ENCODE results near the gene CEP104. TPM values are rescaled to one million over a fixed set of nuclear protein-coding genes. Genes with fewer than 3 reads are reported as not detected.

Gene CEP104
- total and polyA plus RNA-seq, 8 donors, result 32.5 to 49.5 (median 35.3) TPM

DNA sequence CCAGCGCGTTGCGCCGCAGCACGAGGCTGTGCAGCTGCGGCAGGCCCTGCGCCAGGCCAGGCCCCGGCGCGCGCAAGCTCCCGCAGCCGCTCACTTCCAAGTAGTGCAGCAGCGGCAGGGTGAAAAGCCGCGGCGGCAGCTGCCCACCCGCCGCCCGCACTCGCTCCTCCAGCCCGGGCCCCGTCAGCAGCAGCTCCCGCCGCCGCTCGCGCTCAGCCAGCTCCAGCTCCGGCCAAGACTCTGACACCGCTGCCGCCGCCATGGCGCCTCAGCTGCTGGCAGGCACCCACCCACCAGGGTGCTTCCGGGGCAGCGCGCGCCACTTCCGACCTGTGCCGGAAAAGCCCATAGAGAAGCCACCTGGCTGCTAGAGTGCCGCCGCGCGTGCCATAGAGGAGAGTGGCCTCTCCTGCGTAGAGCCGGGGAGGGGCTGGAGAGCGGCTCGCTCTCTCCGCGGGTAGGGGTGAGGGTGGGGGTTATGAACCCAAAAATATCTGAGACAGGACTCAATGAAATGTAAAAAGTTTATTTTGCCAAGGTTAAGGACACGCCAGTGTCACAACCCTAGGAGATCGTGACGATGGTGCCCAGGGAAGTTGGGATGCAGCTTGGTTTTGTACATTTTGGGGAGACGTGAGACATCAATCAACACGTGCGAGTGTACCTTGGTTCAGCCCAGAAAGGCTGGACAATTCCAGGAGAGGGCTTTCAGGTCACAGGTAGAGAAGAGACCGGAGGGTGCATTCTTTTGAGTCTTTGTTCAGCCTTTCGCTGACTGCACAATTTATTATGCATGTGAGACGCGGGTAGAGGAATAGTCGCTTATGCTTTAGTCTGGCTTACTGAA lies 60.6 kb downstream of the CEP104 start, which contains the start of gene LRRC47:
Gene LRRC47, minus strand, starts transcription at position 284 of the 847 bp plus-strand sequence. Its CDS starts 22 bp downstream, at position 262.
- ATAC-seq (peak; percentile 100), DNase-seq (peak; percentile 88 to 100 (median 94))
- Histone ChIP-seq H3K27ac (peak within 1 kb of the TSS; percentile 31 to 73), H3K4me3 (peak within 1 kb of the TSS; percentile 90 to 97), H3K36me3 (no peaks in the 10 kb centered on the region), H3K27me3 (peaks cover 0 to 11% of the 10 kb centered on the region in 2 donors), H3K4me1 (peaks cover 23 to 39% of the 10 kb centered on the region in 2 donors), H3K9me3 (no peaks in the 10 kb centered on the region)
- intact Hi-C loops (cut with DNase I), result no loop called here
- TF ChIP-seq, protein P1, sequence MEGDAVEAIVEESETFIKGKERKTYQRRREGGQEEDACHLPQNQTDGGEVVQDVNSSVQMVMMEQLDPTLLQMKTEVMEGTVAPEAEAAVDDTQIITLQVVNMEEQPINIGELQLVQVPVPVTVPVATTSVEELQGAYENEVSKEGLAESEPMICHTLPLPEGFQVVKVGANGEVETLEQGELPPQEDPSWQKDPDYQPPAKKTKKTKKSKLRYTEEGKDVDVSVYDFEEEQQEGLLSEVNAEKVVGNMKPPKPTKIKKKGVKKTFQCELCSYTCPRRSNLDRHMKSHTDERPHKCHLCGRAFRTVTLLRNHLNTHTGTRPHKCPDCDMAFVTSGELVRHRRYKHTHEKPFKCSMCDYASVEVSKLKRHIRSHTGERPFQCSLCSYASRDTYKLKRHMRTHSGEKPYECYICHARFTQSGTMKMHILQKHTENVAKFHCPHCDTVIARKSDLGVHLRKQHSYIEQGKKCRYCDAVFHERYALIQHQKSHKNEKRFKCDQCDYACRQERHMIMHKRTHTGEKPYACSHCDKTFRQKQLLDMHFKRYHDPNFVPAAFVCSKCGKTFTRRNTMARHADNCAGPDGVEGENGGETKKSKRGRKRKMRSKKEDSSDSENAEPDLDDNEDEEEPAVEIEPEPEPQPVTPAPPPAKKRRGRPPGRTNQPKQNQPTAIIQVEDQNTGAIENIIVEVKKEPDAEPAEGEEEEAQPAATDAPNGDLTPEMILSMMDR (IDR thresholded peaks at IDR 0.05), result peak in 1 of 2 donors; percentile 14

DNA sequence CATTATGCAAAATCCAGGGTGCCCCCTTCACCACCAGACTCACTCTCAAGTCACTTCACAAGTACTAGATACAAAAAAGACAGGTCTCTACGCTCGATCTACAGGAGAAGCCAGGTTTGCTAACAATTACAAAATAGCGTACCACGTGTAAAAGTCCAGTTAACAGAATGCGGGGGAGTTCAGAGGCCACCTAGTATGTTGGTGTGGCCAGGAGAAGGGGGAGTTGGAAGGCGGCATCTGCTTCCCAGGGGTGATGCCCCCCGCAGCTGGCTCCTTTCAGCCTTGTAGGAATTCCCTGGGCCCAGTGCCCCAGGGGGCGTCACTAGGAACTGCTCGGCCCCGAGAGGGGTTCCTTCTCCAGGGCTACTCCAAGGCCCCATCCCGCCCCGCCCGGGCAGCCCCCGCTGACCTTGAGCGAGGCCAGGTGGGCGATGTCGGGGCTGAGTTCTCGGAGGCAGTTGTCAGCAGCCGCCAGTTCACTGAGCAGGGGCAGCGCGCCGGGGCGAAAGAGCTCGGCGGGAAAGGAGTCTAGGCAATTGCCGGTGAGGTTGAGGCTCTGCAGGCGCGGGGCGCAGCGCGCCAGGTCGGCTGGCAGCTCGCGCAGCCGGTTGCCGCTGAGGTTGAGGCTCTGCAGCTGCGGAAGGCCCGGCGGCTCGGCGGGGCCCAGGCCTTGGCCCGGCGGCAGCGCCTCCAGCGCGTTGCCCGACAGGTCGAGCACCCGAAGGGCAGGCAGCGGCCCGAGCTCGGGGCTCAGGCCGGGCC lies 61.4 kb downstream of the CEP104 start:
- peaks cover 0 to 10% of the 10 kb centered on the region in 2 donors for H3K27me3 ChIP-seq
- TF ChIP-seq, protein P1 (IDR thresholded peaks at IDR 0.05), result no peak
- no peaks in the 10 kb centered on the region for H3K9me3 ChIP-seq
- intact Hi-C loops (cut with DNase I), result no loop called here
- H3K4me3 ChIP-seq, result peak overlapping the region; percentile 90 to 97
- peak in 1 of 4 donors; percentile 76 for DNase-seq
- ATAC-seq, result no peak
- peaks cover 23 to 39% of the 10 kb centered on the region in 2 donors for H3K4me1 ChIP-seq
- H3K27ac ChIP-seq, result peak overlapping the region in 1 of 2 donors; percentile 73
- H3K36me3 ChIP-seq, result no peaks in the 10 kb centered on the region

DNA sequence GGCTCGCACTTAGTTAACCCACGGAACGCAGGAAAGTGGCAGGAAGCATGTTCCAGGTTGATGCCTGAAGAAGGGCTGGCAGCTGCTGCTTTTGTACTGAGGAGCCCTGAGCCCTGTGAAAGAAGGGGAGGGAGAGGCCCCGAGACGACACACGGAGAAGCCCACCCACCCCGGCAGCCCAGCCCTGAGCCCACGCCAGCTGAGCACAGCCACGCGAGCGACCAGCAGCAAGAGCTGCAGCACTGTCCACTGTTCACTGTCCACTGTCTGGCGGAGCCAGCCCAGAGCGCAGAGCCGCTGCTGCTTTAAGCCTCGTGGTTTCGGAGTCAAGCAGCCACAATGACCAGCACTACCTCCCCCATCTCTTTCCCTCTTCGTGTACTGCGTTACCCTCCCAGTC lies 66.1 kb downstream of the CEP104 start:
- H3K27me3 ChIP-seq, result no peaks in the 10 kb centered on the region
- H3K36me3 ChIP-seq, result peaks cover 0 to 37% of the 10 kb centered on the region in 2 donors
- H3K27ac ChIP-seq, result no peak overlapping the region
- ATAC-seq (no peak), DNase-seq (peak in 1 of 4 donors; percentile 57)
- H3K4me1 ChIP-seq, result peaks cover 23 to 41% of the 10 kb centered on the region in 2 donors
- no peaks in the 10 kb centered on the region for H3K9me3 ChIP-seq
- TF ChIP-seq, protein P1 (IDR thresholded peaks at IDR 0.05), result no peak
- intact Hi-C loops (cut with DNase I), result no loop called here
- no peak overlapping the region for H3K4me3 ChIP-seq

DNA sequence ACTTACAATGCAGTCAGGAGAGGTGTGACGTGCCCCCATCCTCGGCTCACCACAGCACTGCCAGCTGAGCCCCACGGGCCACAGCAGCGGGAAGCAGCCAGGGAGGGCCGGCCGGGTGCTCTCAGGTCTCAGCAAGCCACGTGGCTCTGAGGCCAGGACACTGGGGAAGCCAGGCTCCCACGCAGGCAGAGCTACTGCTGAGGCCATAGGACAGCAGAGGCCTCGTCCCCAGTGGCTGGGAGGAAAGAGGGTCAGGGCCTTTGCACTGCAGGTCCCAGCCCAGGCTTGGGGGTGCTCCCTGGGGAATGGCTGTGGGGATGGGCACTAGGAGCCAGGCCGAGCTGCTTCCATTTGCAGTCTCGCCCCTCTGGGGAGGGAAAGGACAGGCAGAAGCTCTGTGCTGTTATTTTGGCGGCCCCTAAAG lies 66.5 kb downstream of the CEP104 start:
- peaks cover 0 to 41% of the 10 kb centered on the region in 2 donors for H3K36me3 ChIP-seq
- intact Hi-C loops (cut with DNase I), result no loop called here
- no peaks in the 10 kb centered on the region for H3K27me3 ChIP-seq
- no peaks in the 10 kb centered on the region for H3K9me3 ChIP-seq
- no peak overlapping the region for H3K27ac ChIP-seq
- TF ChIP-seq, protein P1 (IDR thresholded peaks at IDR 0.05), result no peak
- ATAC-seq, result no peak
- H3K4me3 ChIP-seq, result no peak overlapping the region
- H3K4me1 ChIP-seq, result peaks cover 22 to 37% of the 10 kb centered on the region in 2 donors
- DNase-seq, result peak in 1 of 4 donors; percentile 58
